HG03457 (cell line): ENCODE measurements around the gene HLA-DPB1.

ENCODE experiments used
- ATAC-seq: cut with Tn5 transposase; IDR thresholded peaks from one replicate; pipeline ENCODE4 v1.9.1; 2021; ENCODE audit warnings: moderate number of reproducible peaks; ENCODE audit not compliant: unreplicated experiment

The HLA-DPB1 gene

GRCh38 chr6:33128318-33128717, 52.5 kb downstream of the HLA-DPB1 start:
- no peak for ATAC-seq

DNA sequence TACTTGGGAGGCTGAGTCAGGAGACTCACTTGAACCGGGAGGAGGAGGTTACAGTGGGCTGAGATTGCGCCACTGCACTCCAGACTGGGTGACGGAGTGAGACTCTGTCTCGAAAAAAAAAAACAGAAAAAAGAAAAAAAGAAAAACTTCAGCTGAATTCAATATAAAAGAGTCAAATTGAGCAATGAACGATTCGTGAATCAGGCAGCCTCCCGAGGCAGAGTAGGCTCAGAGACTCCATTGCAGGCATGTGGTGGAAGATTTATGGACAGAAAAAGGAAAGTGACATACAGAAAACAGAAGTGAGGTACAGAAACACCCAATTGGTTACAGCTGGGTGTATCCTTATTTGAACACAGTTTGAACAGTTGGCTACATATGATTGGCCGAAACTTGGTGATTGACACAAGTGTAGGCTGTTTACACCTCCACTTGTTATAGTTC, 56.3 kb downstream of the HLA-DPB1 start:
- no peak for ATAC-seq

- ATAC-seq, result no peak
These were observed 60.6 kb downstream of the HLA-DPB1 start for GRCh38 chr6:33136310-33136900.
